ENCODE data around the gene ANGPTL2.

DNA sequence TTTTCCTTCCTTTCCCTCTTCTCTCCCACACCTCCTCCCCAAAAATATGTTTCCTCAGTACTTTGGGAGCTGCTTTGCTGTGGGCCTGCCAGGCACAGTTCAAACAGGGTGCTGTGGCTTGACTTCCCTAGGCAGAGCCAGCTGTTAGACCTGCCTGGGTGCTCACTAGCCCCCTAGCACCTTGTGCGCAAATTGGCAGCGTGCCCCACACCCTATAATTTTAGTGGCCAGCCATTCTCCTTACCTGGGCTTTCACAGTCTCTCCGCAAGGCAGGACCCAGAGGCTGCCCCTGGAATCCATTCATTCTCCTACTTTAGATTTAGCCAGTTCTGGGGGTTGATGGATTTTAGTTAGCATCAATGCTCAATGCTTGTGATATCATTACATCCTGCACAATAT lies 72.3 kb downstream of the ANGPTL2 start:
- TF ChIP-seq, protein P1, sequence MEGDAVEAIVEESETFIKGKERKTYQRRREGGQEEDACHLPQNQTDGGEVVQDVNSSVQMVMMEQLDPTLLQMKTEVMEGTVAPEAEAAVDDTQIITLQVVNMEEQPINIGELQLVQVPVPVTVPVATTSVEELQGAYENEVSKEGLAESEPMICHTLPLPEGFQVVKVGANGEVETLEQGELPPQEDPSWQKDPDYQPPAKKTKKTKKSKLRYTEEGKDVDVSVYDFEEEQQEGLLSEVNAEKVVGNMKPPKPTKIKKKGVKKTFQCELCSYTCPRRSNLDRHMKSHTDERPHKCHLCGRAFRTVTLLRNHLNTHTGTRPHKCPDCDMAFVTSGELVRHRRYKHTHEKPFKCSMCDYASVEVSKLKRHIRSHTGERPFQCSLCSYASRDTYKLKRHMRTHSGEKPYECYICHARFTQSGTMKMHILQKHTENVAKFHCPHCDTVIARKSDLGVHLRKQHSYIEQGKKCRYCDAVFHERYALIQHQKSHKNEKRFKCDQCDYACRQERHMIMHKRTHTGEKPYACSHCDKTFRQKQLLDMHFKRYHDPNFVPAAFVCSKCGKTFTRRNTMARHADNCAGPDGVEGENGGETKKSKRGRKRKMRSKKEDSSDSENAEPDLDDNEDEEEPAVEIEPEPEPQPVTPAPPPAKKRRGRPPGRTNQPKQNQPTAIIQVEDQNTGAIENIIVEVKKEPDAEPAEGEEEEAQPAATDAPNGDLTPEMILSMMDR (IDR thresholded peaks at IDR 0.05) = no peak
- no peak for TF ChIP-seq POLR2A (IDR thresholded peaks at IDR 0.05)
